Right lobe of liver (tissue), 6 donors: Measurements from ENCODE around the gene SEZ6L. TPM values are rescaled to one million over a fixed set of nuclear protein-coding genes. Genes with fewer than 3 reads are reported as not detected.

Experiments
- ATAC-seq, 4 donors: fragments of 200-7000 bp; cut with Tn5 transposase; one replicate each; pipeline ENCODE4 v1.9.1; 2020; ENCODE audit warnings: mild to moderate bottlenecking in 4 of 4, moderate library complexity in 4 of 4
- DNase-seq, 3 donors: peaks; one replicate each; pipeline ENCODE4 v3.0.0-alpha.2; 2020
- H3K27ac ChIP-seq, 3 donors: fragments of 200-600 bp; one replicate each; pipeline ENCODE4 v1.8.0; 2022
- H3K27me3 ChIP-seq, 2 donors: fragments of 200-600 bp; one replicate each; pipeline ENCODE4 v1.8.0; 2022
- H3K36me3 ChIP-seq, 4 donors: fragments of 200-600 bp; sonication (generic) in 1 of 4; one replicate each; pipeline versions ENCODE4 v1.5.1 to v1.8.0; 2017 to 2022; ENCODE audit warnings: control low read depth in 1 of 4
- H3K4me1 ChIP-seq, 4 donors: fragments of 200-600 bp; sonication (generic) in 1 of 4; one replicate each; pipeline versions ENCODE4 v1.5.1 to v1.8.0; 2017 to 2022; ENCODE audit warnings: control low read depth in 1 of 4
- H3K4me3 ChIP-seq, 3 donors: fragments of 200-600 bp; one replicate each; pipeline ENCODE4 v1.8.0; 2022
- H3K9me3 ChIP-seq, 4 donors: fragments of 200-600 bp; sonication (generic) in 1 of 4; one replicate each; pipeline versions ENCODE4 v1.5.1 to v1.8.0; 2017 to 2022; ENCODE audit warnings: control low read depth in 1 of 4
- CTCF ChIP-seq, 4 donors: fragments of 200-600 bp in 3 of 4; fragments of 450-650 bp in 1 of 4; IDR thresholded peaks; one replicate each; pipeline versions ENCODE4 v1.5.1 to v1.8.0; 2016 to 2022; ENCODE audit warnings: antibody characterized with exemption in 4 of 4, mild to moderate bottlenecking in 2 of 4
- POLR2A ChIP-seq: fragments of 450-650 bp; IDR thresholded peaks from one replicate; pipeline ENCODE4 v1.6.1; 2017; ENCODE audit warnings: antibody characterized with exemption, mild to moderate bottlenecking
- WGBS: methylation state at CpG from one replicate; pipeline ENCODE4 v1.1.6; 2018; ENCODE audit warnings: low coverage, low lambda C conversion rate; ENCODE audit not compliant: insufficient coverage; ENCODE audit errors: missing lambda C conversion rate; 5-methylcytosine and 5-hydroxymethylcytosine counted together
- intact Hi-C, 2 donors: fragments of 100-400 bp; cut with DNase I; formaldehyde crosslinking; loops; one replicate each; pipeline versions ENCODE4 v1.11.2 to v1.14.1; 2022
- total RNA-seq, 6 experiments: library from RNA; depleted of rRNA in 2 of 6; stranded (reverse); fragments of >200 nt in 2 of 6; fragmentation: NEBNext Ultra II Directional in 3 of 6; extraction: Animal tissue kit (Norgen Biotek cat#: 25700) in 3 of 6; gene quantifications; one replicate each; pipeline versions ENCODE4 v1.1.0 to v1.2.4, GENCODE V29; 2016 to 2023
- donor health status: DM: no; HTN: yes; CAD: no.
- donor health status: DM: no; HTN: no; CAD: no.
- donor health status: DM: no; HTN: no; CAD: no.
- donor health status: DM: no; HTN: yes; CAD: no.
- donor health status: DM: no; HTN: yes; CAD: no.

SEZ6L gene
- total RNA-seq, 6 experiments from 2014 or later, result 0.13 TPM; not detected in 5

- intact Hi-C loops, result no loop called here
- H3K36me3 ChIP-seq, result no peaks in the 10 kb centered on the region
- TF ChIP-seq CTCF (IDR thresholded peaks at IDR 0.05) (no peak), POLR2A (no peak)
- no peaks in the 10 kb centered on the region for H3K4me1 ChIP-seq
- no peak for DNase-seq
- no peak overlapping the region for H3K27ac ChIP-seq
- WGBS, result 68% methylated on average over 2 of the region's 2 CpGs
- no peak overlapping the region for H3K4me3 ChIP-seq
- no peaks in the 10 kb centered on the region for H3K27me3 ChIP-seq
- no peaks in the 10 kb centered on the region for H3K9me3 ChIP-seq
- ATAC-seq, result no peak
Measured at GRCh38 chr22:26391623-26392022, 222.4 kb downstream of the SEZ6L start.

- DNase-seq (no peak), ATAC-seq (no peak)
- no peak overlapping the region for H3K27ac ChIP-seq
- H3K4me3 ChIP-seq, result no peak overlapping the region
- 48% methylated on average over 2 of the region's 2 CpGs for WGBS
- H3K36me3 ChIP-seq, result no peaks in the 10 kb centered on the region
- H3K27me3 ChIP-seq, result no peaks in the 10 kb centered on the region
- intact Hi-C loops, result no loop called here
- no peaks in the 10 kb centered on the region for H3K9me3 ChIP-seq
- TF ChIP-seq CTCF (IDR thresholded peaks at IDR 0.05) (no peak), POLR2A (no peak)
- no peaks in the 10 kb centered on the region for H3K4me1 ChIP-seq
Measured at GRCh38 chr22:26393929-26394328, 224.7 kb downstream of the SEZ6L start.

GRCh38 chr22:26394777-26395176 is 225.5 kb downstream of the SEZ6L start:
- WGBS, result 10% methylated on average over 1 of the region's 1 CpG

GRCh38 chr22:26395926-26396325 is 226.7 kb downstream of the SEZ6L start:
- DNase-seq (no peak), ATAC-seq (no peak)
- TF ChIP-seq CTCF (IDR thresholded peaks at IDR 0.05), result no peak
- no peak for TF ChIP-seq POLR2A
- no peaks in the 10 kb centered on the region for H3K27me3 ChIP-seq
- H3K4me1 ChIP-seq, result no peaks in the 10 kb centered on the region
- no peaks in the 10 kb centered on the region for H3K36me3 ChIP-seq
- WGBS, result 24% methylated on average over 5 of the region's 5 CpGs
- H3K9me3 ChIP-seq, result no peaks in the 10 kb centered on the region
- H3K4me3 ChIP-seq, result no peak overlapping the region
- no peak overlapping the region for H3K27ac ChIP-seq
- intact Hi-C loops, result no loop called here

More at GRCh38 chr22:26394777-26395176, 225.5 kb downstream of the SEZ6L start:
- H3K27me3 ChIP-seq, result no peaks in the 10 kb centered on the region
- no peak for TF ChIP-seq POLR2A
- H3K4me3 ChIP-seq, result no peak overlapping the region
- no peak overlapping the region for H3K27ac ChIP-seq
- no peaks in the 10 kb centered on the region for H3K36me3 ChIP-seq
- no peaks in the 10 kb centered on the region for H3K4me1 ChIP-seq
- no peaks in the 10 kb centered on the region for H3K9me3 ChIP-seq
- ATAC-seq, result peak in 1 of 4 donors; percentile 51
- intact Hi-C loops, result no loop called here
- no peak for DNase-seq

GRCh38 chr22:26398741-26399153 is 229.5 kb downstream of the SEZ6L start:
- H3K4me3 ChIP-seq, result no peak overlapping the region
- H3K27ac ChIP-seq, result no peak overlapping the region
- H3K27me3 ChIP-seq, result no peaks in the 10 kb centered on the region
- peak; percentile 38 to 61 (median 47) for TF ChIP-seq CTCF (IDR thresholded peaks at IDR 0.05)
- no peak for TF ChIP-seq POLR2A
- intact Hi-C loops, result no loop called here
- H3K4me1 ChIP-seq, result no peaks in the 10 kb centered on the region
- WGBS, result 24% methylated on average over 3 of the region's 3 CpGs
- no peaks in the 10 kb centered on the region for H3K9me3 ChIP-seq
- peak; percentile 67 to 77 (median 73) for ATAC-seq
- peak in 2 of 3 donors; percentile 25 to 52 for DNase-seq
- H3K36me3 ChIP-seq, result no peaks in the 10 kb centered on the region
